ENCODE data around the gene ELMO1. TPM values are rescaled to one million over a fixed set of nuclear protein-coding genes. Genes with fewer than 3 reads are reported as not detected.
A peak's percentile ranks its signal among the peaks of the same experiment; 100 is the strongest.

ELMO1 gene
- total RNA-seq = 10 to 100 TPM; 17.6 to 48.9 (median 28.0) TPM
- polyA plus RNA-seq = 10 to 100 TPM in 1 of 2 donors, 1 to 10 TPM in 1; 8.9 to 33.8 TPM
- long read RNA-seq, donor 1, full-length matches to known transcripts = 5 of 27 reads
- long read RNA-seq, donor 1, partial matches to known transcripts = 16 of 27 reads
- long read RNA-seq, donor 1, other reads (novel, unspliced or antisense) = 6 of 27 reads
- long read RNA-seq, donor 2, full-length matches to known transcripts = 7 of 7 reads
- long read RNA-seq, donor 2, partial matches to known transcripts = 0 of 7 reads
- long read RNA-seq, donor 2, other reads (novel, unspliced or antisense) = 0 of 7 reads
- long read RNA-seq, donor 3, full-length matches to known transcripts = 29 of 49 reads
- long read RNA-seq, donor 3, partial matches to known transcripts = 8 of 49 reads
- long read RNA-seq, donor 3, other reads (novel, unspliced or antisense) = 12 of 49 reads

- H3K9me3 ChIP-seq = no peaks in the 10 kb centered on the region
- peaks cover 3% of the 10 kb centered on the region for H3K4me1 ChIP-seq (ENCODE audit: insufficient read depth)
- DNase-seq = peak; percentile 62 to 80 (median 72)
- H3K4me3 ChIP-seq = peak within 1 kb of the TSS; percentile 49
- H3K36me3 ChIP-seq = no peaks in the 10 kb centered on the region
- intact Hi-C loops (cut with DNase I) = loop anchor here in 2 of 4 donors (10.0 kb wide), 2 partner anchors 164 to 234 kb away; no protein-coding TSS in a partner anchor
- H3K27ac ChIP-seq = peak within 1 kb of the TSS; percentile 65 to 67
- TF ChIP-seq CTCF (IDR thresholded peaks at IDR 0.05) (peak in 2 of 3 donors; percentile 57 to 60), EP300 (IDR thresholded peaks at IDR 0.05) (no peak), POLR2A (IDR thresholded peaks at IDR 0.05) (no peak)
- WGBS, 3 donors = 1% methylated on average over 49 to 56 of the region's 56 CpGs
- no peaks in the 10 kb centered on the region for H3K27me3 ChIP-seq
These were observed at the start of gene ELMO1 for GRCh38 chr7:37448636-37449361. TSS of gene ELMO1 (minus strand) at chr7:37448864. CDS start at chr7:37342690, 106,174 bp downstream.

- no peak overlapping the region for H3K4me3 ChIP-seq
- H3K4me1 ChIP-seq (ENCODE audit: insufficient read depth) = no peaks in the 10 kb centered on the region
- H3K27ac ChIP-seq = no peak overlapping the region
- intact Hi-C loops (cut with DNase I) = no loop called here
- TF ChIP-seq POLR2A (IDR thresholded peaks at IDR 0.05) (no peak), EP300 (IDR thresholded peaks at IDR 0.05) (no peak), CTCF (IDR thresholded peaks at IDR 0.05) (no peak)
- H3K27me3 ChIP-seq = no peaks in the 10 kb centered on the region
- DNase-seq = no peak
- H3K9me3 ChIP-seq = no peaks in the 10 kb centered on the region
- 87 to 93% (median 89%) methylated on average over 6 of the region's 6 CpGs for WGBS, 3 donors
- no peaks in the 10 kb centered on the region for H3K36me3 ChIP-seq
These were observed 48.9 kb upstream of the ELMO1 start for GRCh38 chr7:37497576-37497975.

GRCh38 chr7:37495574-37496184 lies 47.0 kb upstream of the ELMO1 start:
- WGBS, 3 donors = 72 to 76% (median 76%) methylated on average over 4 of the region's 4 CpGs
- Histone ChIP-seq H3K9me3 (no peaks in the 10 kb centered on the region), H3K4me1 (ENCODE audit: insufficient read depth) (no peaks in the 10 kb centered on the region), H3K4me3 (no peak overlapping the region), H3K36me3 (no peaks in the 10 kb centered on the region), H3K27me3 (no peaks in the 10 kb centered on the region), H3K27ac (no peak overlapping the region)
- TF ChIP-seq CTCF (IDR thresholded peaks at IDR 0.05) (peak in 2 of 3 donors; percentile 10 to 55), POLR2A (IDR thresholded peaks at IDR 0.05) (no peak)
- DNase-seq = no peak
- intact Hi-C loops (cut with DNase I) = no loop called here

GRCh38 chr7:37494926-37495325 lies 46.3 kb upstream of the ELMO1 start:
- Histone ChIP-seq H3K27ac (no peak overlapping the region), H3K9me3 (no peaks in the 10 kb centered on the region), H3K36me3 (no peaks in the 10 kb centered on the region), H3K4me1 (ENCODE audit: insufficient read depth) (no peaks in the 10 kb centered on the region), H3K27me3 (no peaks in the 10 kb centered on the region), H3K4me3 (no peak overlapping the region)
- DNase-seq = no peak
- 47 to 76% (median 76%) methylated on average over 2 of the region's 2 CpGs for WGBS, 3 donors
- TF ChIP-seq POLR2A (IDR thresholded peaks at IDR 0.05) (no peak), CTCF (IDR thresholded peaks at IDR 0.05) (no peak), EP300 (IDR thresholded peaks at IDR 0.05) (no peak)
- intact Hi-C loops (cut with DNase I) = no loop called here

Data from ovary (tissue), 10 donors.